ENCODE results near the gene MACIR.

DNA sequence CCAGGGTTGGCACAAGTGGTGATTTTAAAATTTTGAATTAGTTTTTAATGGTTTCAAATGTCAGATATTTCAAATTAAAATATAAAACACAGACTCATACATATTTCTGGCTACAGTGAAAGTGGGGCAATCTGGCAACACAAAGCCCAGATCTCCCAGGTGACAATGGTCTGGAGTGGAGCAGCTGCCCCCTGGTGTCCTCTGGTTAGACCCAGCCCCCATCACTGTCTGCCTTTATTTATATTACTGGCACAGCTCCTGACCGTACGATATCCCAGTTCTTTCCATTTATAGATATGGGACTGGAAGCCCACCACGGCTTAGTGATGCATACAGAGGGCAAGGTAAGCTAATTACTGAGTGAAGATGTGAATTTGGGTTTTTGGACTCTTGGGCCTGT is 37.3 kb downstream of the MACIR start:
- TF ChIP-seq, protein P1, sequence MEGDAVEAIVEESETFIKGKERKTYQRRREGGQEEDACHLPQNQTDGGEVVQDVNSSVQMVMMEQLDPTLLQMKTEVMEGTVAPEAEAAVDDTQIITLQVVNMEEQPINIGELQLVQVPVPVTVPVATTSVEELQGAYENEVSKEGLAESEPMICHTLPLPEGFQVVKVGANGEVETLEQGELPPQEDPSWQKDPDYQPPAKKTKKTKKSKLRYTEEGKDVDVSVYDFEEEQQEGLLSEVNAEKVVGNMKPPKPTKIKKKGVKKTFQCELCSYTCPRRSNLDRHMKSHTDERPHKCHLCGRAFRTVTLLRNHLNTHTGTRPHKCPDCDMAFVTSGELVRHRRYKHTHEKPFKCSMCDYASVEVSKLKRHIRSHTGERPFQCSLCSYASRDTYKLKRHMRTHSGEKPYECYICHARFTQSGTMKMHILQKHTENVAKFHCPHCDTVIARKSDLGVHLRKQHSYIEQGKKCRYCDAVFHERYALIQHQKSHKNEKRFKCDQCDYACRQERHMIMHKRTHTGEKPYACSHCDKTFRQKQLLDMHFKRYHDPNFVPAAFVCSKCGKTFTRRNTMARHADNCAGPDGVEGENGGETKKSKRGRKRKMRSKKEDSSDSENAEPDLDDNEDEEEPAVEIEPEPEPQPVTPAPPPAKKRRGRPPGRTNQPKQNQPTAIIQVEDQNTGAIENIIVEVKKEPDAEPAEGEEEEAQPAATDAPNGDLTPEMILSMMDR (IDR thresholded peaks at IDR 0.05): no peak
- TF ChIP-seq EP300 (IDR thresholded peaks at IDR 0.05; ENCODE audit: low read depth): no peak
- no peak for TF ChIP-seq POLR2AphosphoS5 (IDR thresholded peaks at IDR 0.05)
- no peak for TF ChIP-seq POLR2A (IDR thresholded peaks at IDR 0.05)
